Transverse colon (tissue), 4 donors: Measurements from ENCODE around the gene TXNDC12. TPM values are rescaled to one million over a fixed set of nuclear protein-coding genes. Genes with fewer than 3 reads are reported as not detected.
"Not testable (repeated sequence)": the region's sequence is repeated elsewhere in the genome, so short reads cannot be mapped to it uniquely, and the experiment has no call there.

Source experiments
- DNase-seq: peaks from one replicate; pipeline ENCODE4 v3.0.0-alpha.2; 2019
- H3K27ac ChIP-seq, 4 donors: fragments of 200-600 bp; sonication (generic); 2 replicates each; pipeline ENCODE4 v1.5.1; 2016 to 2018; ENCODE audit warnings: inconsistent platforms in 4 of 4
- H3K27me3 ChIP-seq: fragments of 200-600 bp; sonication (generic); 2 replicates; pipeline ENCODE4 v1.5.1; 2017; ENCODE audit warnings: inconsistent platforms
- H3K36me3 ChIP-seq, 4 donors: fragments of 200-600 bp; sonication (generic); 2 replicates each; pipeline ENCODE4 v1.5.1; 2017 to 2019; ENCODE audit warnings: inconsistent platforms in 4 of 4
- H3K4me1 ChIP-seq, 4 donors: fragments of 200-600 bp; sonication (generic); 2 replicates each; pipeline ENCODE4 v1.5.1; 2017 to 2020; ENCODE audit warnings: inconsistent platforms in 4 of 4
- H3K4me3 ChIP-seq, 4 donors: fragments of 200-600 bp; sonication (generic); 1 replicate in 1 of 4; 2 replicates in 3 of 4; pipeline versions ENCODE4 v1.5.1 to v1.6.1; 2017 to 2019; ENCODE audit warnings: inconsistent platforms in 4 of 4
- H3K9me3 ChIP-seq, 2 donors: fragments of 200-600 bp; sonication (generic); 2 replicates each; pipeline ENCODE4 v1.5.1; 2017 to 2019; ENCODE audit warnings: inconsistent platforms in 2 of 2
- EP300 ChIP-seq: sonication (generic); formaldehyde crosslinking; IDR thresholded peaks from one replicate; pipeline ENCODE4 v1.6.1; 2017; ENCODE audit warnings: antibody characterized with exemption, low read depth
- POLR2A ChIP-seq: fragments of 450-650 bp; IDR thresholded peaks from one replicate; pipeline ENCODE4 v1.6.1; 2016; ENCODE audit warnings: antibody characterized with exemption, mild to moderate bottlenecking, moderate library complexity
- POLR2AphosphoS5 ChIP-seq, 3 donors: sonication (generic); formaldehyde crosslinking; IDR thresholded peaks; one replicate each; pipeline ENCODE4 v1.6.1; 2016; ENCODE audit warnings: antibody characterized with exemption in 3 of 3
- WGBS, 2 donors: methylation state at CpG; one replicate each; pipeline ENCODE4 v1.1.5; 2018; ENCODE audit warnings: low coverage in 1 of 2; 5-methylcytosine and 5-hydroxymethylcytosine counted together
- in situ Hi-C, 4 donors: fragments of 200-750 bp; cut with MboI; loops; one replicate each; pipeline versions ENCODE4 v1.15.0 to v1.15.1; 2017; ENCODE audit warnings: low sequenced_read_pairs in 3 of 4, low pct_ligation_motif_present in 1 of 4, low pct_unique_long_range_greater_than_20kb in 1 of 4
- intact Hi-C: fragments of 100-400 bp; cut with DNase I; formaldehyde crosslinking; loops from one replicate; pipeline ENCODE4 v1.15.1; 2023; ENCODE audit warnings: low total_unique reads
- total RNA-seq, 4 donors: library from RNA; depleted of rRNA; stranded (reverse); fragments of >200 nt; gene quantifications; one replicate each; pipeline ENCODE4 v1.1.0, GENCODE V29; 2016
- TF ChIP-seq, protein P1 (sequence below), 5 experiments: fragments of 200-600 bp in 3 of 5; fragments of 450-650 bp in 2 of 5; sonication (generic) in 3 of 5; IDR thresholded peaks; 1 replicate in 2 of 5; 2 replicates in 3 of 5; pipeline ENCODE4 v1.5.1; 2016 to 2017; ENCODE audit warnings: antibody characterized with exemption in 5 of 5, inconsistent platforms in 3 of 5, mild to moderate bottlenecking in 2 of 5, moderate library complexity in 1 of 5

Gene TXNDC12
- total RNA-seq, 4 donors from 2014 or later: 31.4 to 103 (median 35.0) TPM

DNA sequence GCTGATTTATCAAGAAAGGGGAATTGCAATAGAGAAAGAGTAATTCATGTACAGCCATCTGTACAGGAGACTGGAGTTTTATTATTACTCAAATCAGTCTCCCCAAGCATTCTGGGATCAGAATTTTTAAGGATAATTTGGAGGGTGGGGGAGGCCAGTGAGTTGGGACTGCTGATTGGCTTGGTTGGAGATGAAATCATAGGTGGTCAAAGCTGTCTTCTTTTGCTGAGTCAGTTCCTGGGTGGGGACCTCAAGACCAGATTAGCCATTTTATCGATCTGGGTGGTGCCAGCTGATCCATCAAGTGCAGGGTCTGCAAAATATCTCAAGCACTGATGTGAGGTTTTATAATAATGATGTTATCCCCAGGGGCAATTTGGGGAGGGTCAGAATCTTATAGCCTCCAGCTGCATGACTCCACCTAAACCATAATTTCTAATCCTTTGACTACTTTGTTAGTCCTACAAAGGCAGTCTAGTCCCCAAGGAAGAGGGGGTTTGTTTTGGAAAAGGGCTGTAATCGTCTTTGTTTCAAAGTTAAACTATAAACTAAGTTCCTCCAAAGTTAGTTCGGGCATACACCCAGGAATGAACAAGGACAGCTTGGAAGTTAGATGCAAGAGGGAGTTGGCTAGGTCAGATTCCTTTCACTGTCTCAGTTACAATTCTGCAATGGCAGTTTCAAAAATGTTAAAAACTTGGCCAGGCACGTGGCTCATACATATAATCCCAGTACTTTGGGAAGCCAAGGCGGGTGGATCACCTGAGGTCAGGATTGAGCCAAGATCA is 47.6 kb downstream of the TXNDC12 start:
- H3K4me1 ChIP-seq: peaks cover 0 to 19% (median 6%) of the 10 kb centered on the region in 4 donors
- peak; percentile 20 for DNase-seq
- no peaks in the 10 kb centered on the region for H3K36me3 ChIP-seq
- no peak overlapping the region for H3K4me3 ChIP-seq
- H3K27me3 ChIP-seq: no peaks in the 10 kb centered on the region
- no peaks in the 10 kb centered on the region for H3K9me3 ChIP-seq
- in situ Hi-C loops (loop anchor here in 1 of 4 donors (10.0 kb wide), 1 partner anchor 103 kb away; no protein-coding TSS in a partner anchor), intact Hi-C loops (no loop called here)
- H3K27ac ChIP-seq: peak overlapping the region in 3 of 4 donors; percentile 32 to 64 (median 63)
- TF ChIP-seq POLR2A: no peak
- TF ChIP-seq, protein P1, sequence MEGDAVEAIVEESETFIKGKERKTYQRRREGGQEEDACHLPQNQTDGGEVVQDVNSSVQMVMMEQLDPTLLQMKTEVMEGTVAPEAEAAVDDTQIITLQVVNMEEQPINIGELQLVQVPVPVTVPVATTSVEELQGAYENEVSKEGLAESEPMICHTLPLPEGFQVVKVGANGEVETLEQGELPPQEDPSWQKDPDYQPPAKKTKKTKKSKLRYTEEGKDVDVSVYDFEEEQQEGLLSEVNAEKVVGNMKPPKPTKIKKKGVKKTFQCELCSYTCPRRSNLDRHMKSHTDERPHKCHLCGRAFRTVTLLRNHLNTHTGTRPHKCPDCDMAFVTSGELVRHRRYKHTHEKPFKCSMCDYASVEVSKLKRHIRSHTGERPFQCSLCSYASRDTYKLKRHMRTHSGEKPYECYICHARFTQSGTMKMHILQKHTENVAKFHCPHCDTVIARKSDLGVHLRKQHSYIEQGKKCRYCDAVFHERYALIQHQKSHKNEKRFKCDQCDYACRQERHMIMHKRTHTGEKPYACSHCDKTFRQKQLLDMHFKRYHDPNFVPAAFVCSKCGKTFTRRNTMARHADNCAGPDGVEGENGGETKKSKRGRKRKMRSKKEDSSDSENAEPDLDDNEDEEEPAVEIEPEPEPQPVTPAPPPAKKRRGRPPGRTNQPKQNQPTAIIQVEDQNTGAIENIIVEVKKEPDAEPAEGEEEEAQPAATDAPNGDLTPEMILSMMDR (IDR thresholded peaks at IDR 0.05): no peak
- no peak for TF ChIP-seq EP300
- no peak for TF ChIP-seq POLR2AphosphoS5 (IDR thresholded peaks at IDR 0.05)
- WGBS, 2 donors: 20 to 23% methylated on average over 2 to 5 of the region's 5 CpGs

DNA sequence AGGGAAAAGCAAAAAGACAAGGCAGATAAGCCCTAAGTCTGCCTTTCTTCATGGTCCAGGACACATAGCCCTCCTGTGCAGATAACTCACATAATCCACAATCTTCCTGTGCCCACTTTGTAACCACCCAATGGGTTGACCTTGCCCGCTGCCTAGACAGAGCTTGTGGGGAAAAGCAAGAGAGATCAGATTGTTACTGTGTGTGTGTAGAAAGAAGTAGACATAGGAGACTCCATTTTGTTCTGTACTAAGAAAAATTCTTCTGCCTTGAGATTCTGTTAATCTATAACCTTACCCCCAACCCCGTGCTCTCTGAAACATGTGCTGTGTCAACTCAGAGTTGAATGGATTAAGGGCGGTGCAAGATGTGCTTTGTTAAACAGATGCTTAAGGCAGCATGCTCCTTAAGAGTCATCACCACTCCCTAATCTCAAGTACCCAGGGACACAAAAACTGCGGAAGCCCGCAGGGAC is 48.9 kb downstream of the TXNDC12 start:
- H3K27me3 ChIP-seq, DNase-seq, H3K27ac ChIP-seq, H3K9me3 ChIP-seq, H3K36me3 ChIP-seq, H3K4me3 ChIP-seq, intact Hi-C loops: not testable (repeated sequence)
- peaks cover 0 to 19% (median 6%) of the 10 kb centered on the region in 4 donors for H3K4me1 ChIP-seq
- WGBS, 2 donors: 33% methylated on average over 5 of the region's 5 CpGs; no CpG with 5 or more reads in 1 of the 2 donors
- in situ Hi-C loops: loop anchor here in 1 of 4 donors (10.0 kb wide), 1 partner anchor 101 kb away; no protein-coding TSS in a partner anchor

DNA sequence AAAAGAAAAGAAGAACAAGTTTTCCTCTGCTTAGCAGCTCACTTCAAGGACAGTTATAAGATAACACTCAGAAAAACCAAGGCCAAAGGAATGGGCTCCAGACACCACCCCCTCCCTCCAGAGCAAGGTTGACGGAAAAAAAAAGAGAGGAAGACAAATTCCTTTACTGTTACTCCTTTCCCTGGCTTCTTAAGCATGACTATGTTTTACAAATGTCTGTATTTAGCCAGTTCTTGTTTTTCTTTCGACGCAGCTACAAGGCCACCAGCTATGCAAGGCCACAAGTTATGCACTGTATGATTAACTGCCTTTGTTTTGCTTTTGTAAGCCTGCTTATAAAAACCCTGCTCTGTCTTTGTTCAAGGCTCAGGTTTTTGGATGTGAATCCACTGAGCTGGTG is 49.4 kb downstream of the TXNDC12 start:
- H3K36me3 ChIP-seq, H3K9me3 ChIP-seq, H3K27ac ChIP-seq, H3K4me3 ChIP-seq, intact Hi-C loops, DNase-seq, H3K27me3 ChIP-seq: not testable (repeated sequence)
- H3K4me1 ChIP-seq: peaks cover 0 to 19% (median 6%) of the 10 kb centered on the region in 4 donors
- in situ Hi-C loops: loop anchor here in 1 of 4 donors (10.0 kb wide), 1 partner anchor 101 kb away; no protein-coding TSS in a partner anchor
- 45 to 46% methylated on average over 3 of the region's 3 CpGs for WGBS, 2 donors

DNA sequence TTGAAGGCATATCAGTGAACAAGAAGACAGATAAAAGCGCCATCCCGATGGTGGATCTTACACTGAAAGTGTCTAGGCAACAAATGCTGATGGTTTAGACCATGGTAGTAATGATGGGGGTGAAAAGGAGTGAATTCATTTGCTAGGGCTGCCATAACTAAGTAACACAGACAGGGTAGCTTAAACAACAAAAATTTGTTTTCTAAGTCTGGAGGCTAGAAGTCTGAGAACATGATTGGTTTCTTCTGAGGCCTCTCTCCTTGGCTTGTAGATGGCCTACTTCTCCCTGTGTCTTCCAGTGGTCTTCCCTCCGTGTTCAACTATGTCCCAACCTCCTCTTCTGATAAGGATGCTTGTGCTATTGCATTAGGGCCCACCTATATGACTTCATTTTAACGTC is 51.1 kb downstream of the TXNDC12 start:
- DNase-seq: no peak
- 51% methylated on average over 4 of the region's 4 CpGs for WGBS, 2 donors
- in situ Hi-C loops: loop anchor here in 1 of 4 donors (10.0 kb wide), 1 partner anchor 99 kb away; no protein-coding TSS in a partner anchor
- Histone ChIP-seq H3K27ac (no peak overlapping the region), H3K27me3 (no peaks in the 10 kb centered on the region), H3K4me1 (peaks cover 0 to 19% (median 6%) of the 10 kb centered on the region in 4 donors), H3K9me3 (no peaks in the 10 kb centered on the region), H3K4me3 (no peak overlapping the region), H3K36me3 (no peaks in the 10 kb centered on the region)
- TF ChIP-seq, protein P1 (IDR thresholded peaks at IDR 0.05): no peak
- TF ChIP-seq POLR2AphosphoS5 (IDR thresholded peaks at IDR 0.05) (no peak), POLR2A (no peak), EP300 (no peak)
- intact Hi-C loops: loop anchor here (5.0 kb wide), 2 partner anchors 107 to 717 kb away; no protein-coding TSS in a partner anchor
